ENCODE data around the gene FABP7. TPM values are rescaled to one million over a fixed set of nuclear protein-coding genes. Genes with fewer than 3 reads are reported as not detected.
"Not testable (repeated sequence)": the region's sequence is repeated elsewhere in the genome, so short reads cannot be mapped to it uniquely, and the experiment has no call there.

Gene FABP7
- 4.8 TPM for total RNA-seq

DNA sequence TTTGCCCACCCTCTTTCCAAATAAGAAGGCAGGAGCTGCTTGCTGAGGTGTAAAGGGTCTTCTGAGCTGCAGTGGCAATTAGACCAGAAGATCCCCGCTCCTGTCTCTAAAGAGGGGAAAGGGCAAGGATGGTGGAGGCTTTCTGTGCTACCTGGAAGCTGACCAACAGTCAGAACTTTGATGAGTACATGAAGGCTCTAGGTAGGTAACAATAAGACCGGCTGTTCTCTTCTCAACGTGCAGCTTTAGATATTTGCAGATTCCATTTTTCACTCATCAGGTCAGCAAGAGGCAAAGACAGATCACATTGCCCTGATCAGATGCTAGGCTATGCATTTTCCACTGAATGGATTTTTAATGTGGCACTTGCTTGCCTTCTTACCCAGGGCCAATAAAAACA lies at the start of gene FABP7:
FABP7 (plus strand) TSS at position 50 of the 400 bp plus-strand sequence; CDS start at position 129, 79 bp downstream.
- DNase-seq, result no peak

DNA sequence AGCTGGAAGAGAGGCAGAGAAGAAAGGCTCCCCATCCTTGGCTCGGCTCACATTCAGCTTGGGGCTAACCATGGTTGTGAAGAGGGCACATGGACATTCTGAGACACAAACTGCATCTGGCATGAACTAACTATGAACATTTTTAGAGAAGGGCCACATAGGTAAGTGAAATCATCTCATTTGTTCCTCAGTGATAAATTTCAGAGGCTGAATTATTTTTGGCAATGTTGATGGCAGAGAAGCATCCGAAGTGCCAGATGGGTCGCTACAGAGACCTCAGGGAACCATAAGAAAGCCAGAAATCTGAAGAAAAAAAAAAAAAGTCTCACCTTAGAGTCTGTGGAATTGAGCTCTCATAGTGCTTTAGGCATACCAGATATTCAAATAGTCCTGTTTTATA lies 49.2 kb upstream of the FABP7 start:
- DNase-seq, result no peak

DNA sequence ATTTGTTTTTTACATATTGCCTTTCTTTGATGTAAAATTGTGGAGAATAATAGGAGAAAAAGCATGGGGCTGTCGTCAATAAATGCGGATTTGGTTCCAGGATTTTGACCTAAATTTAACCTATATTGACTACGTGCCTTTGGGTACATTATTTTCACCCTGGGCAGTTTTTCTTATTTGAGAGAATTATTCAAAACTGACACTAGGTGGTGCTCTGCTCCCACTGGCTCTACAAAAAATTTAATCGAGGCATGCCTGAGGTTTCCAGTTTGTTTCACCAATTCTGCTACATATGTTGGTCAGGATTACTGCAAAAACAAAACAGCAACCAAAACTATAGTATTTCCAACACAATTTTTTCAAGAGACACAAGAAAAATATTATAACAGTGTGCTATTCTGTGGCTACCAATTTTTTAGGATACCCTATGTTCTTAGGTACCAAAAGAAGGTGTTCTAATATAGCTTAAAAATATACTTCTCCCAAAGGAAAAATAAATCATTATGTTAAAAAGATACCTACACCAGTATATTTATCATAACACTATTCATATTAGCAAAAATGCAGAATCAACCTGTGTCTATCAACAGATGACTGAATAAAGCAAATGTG lies 48.6 kb upstream of the FABP7 start:
- peak; percentile 74 for DNase-seq

DNA sequence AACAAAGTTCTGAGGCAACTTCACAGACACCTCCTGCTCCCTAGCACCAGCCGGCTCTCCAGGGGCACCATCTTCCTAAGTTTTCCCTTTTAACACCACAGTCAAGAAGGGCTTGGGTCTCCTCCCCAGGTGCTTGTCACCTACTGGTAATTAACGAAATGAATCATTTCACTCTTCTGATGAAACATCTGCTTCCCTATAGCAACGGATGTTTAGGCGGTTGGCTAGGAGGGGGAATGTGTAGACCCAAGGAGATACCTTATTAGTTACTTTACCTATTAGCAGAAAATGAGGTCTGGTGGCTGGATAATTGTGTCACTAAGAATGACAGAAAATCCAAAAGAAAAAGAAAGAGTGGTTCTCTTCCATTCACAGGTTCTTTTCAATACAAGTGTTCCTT lies 46.3 kb upstream of the FABP7 start:
- DNase-seq, result no peak

DNA sequence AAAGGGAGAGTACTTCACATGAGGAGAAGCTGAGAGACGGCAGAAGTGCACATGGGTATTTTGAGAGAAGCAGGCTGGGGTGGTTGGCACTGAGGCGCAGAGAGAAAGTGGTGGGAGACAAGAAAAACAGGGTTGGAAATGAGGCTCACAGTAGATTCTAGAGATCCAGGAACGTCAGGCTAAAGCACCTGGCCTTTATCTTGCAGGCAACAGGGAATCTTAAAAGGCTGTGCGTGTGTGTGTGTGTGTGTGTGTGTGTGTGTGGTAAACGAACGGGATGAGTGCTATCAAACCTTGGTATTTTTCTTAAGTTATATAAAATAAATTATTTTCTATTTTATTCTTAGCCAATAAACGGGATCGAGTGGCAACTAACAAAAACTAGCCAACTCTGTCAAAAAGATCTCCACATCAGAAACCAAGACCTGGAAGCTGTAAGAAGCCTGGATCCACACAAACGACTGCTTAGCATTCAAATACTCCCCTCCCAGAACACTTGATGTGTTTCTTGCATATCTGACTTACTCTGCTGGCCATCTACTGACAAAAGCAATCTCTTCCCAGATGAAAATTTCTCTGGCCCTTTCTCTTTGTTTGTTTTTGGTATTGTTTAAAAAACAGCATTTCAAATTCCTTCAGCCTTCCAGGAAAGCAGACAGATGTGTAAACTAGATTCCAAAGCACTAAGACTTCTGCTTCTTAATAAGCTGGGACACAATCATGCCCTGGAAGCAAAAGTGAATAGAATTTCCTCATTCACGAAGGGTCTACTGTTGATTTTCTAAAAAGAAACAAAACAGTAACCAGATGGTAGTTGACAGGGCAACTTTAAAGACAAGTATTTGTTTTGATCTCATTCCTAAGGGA lies 44.8 kb upstream of the FABP7 start:
- DNase-seq, result peak; percentile 30

DNA sequence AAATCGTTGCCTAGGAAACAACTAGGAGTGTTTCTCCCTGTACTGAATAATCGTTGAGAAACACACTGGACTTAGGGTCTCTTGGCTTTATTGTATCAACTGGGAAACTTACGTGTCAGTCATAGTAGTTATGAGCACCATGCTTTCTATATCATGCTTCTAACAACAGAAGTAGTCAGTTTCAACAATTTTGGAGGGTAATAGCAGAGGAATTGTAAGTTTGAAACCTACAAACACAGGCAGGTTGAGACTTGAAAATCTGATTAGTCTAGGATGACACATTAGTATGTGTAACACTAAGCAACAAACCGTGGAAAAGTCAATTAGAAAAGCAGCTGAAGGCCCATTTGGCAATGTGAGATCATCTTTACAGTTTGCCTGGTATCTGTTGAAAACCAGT lies 43.9 kb upstream of the FABP7 start:
- peak; percentile 80 for DNase-seq

DNA sequence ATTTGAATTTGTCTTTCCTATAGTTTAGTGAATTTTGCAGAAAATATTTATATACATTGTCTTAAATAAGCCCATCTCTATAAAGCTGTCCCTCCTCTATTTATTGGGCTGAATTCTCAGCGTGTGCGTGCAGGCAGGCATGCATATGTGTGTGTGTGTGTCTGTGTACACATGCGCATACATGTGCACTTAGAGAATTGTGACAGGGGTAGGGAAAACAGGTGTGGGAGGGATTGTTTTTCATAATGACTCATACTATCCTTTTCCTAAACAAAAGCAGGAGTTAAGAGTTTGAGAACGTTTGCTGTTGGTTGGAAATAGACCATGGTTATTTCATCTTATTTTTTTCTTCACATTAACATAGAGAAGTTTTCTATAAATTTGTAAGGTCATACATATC lies 43.4 kb upstream of the FABP7 start:
- peak; percentile 75 for DNase-seq

DNA sequence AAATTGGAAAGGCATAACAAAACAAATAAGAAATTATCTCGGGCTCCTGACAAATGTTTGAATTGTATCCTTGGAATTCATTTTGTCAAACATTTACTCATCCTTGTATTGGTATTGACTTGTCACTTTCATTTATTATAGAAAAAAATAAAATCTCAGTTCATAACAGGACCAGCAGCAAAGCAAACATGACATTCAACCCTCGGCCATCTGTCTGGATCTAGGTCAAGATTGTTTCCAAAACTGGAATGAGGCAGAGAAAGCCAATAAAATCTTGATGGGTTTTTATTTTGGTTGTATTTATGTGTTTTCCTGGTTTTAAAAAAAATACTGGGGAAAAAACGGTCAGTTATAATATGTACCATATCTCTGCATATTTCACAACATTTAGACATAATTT lies 42.9 kb upstream of the FABP7 start:
- peak; percentile 39 for DNase-seq

DNA sequence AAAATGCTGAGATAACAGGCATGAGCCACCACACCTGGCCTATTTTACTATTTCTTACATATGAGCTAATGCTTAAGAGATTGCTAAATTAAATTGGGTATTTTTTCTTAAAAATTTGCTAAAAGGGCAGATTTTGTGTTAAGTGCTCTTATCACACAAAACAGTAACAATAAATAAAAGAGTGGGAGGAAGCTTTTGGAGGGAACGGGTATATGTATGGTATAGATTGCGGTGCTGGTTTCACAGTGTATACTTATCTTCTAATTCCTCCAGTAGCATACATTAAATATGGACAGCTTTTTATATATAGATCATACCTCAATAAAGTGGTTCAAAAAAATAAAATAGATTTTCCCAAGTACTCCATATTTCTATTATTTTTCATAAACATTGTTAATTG lies 39.4 kb upstream of the FABP7 start:
- DNase-seq, result no peak

DNA sequence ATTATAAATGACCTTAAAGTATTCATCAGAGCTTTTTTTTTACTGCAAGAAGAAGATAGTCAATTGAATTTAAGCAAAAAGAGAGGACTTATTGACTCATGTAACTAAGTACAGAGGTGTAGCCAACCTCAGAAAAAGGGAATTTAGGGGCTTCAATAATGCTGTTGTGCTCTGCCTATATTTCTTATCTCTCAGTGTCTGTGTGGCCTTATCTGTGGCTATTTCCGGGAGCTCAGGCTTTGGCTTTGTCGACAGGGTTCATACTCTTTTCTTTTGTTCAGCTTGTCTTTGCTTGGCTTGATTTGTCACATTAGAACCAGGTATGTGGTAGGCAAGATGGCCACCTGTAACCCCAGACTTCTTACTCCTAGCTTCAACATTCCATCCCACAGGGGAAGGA lies 38.6 kb upstream of the FABP7 start:
- no peak for DNase-seq

DNA sequence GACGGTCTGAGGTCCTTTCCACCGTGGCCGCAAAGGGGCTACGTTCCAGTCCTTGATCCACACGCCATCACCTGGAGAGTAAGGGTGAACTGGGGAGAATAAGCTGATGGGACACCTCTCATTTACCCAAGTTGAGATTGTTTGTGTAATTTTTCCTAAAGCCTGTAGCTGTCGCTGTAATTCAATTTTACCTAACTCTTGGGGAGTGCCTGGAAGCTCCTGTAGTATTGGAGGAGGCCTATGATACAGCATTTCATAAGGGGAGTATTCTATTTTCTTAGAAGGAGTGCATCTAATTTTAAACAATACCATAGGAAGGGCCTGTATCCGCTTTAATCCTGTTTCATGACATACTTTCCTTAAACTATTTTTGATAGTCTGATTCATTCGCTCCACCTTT lies 35.3 kb upstream of the FABP7 start:
- not testable (repeated sequence) for DNase-seq

DNA sequence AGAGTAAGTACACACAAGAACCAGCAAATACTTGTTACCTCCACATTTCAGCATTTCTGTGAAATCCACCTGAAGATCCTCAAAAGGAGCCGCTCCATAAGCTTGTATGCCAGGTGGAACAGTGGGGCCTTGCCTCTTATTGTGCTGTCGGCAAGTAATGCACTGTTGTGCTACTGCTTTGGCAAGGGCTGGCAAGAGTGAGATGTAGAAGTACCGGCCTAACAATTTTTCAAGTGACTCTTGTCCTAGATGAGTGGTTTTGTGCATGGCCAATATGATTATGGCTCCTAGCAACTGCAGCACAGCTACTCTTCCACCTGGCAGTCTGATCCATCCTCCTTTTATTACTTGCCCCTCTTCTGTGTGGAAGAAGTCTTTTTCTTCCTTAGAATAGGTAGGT lies 34.7 kb upstream of the FABP7 start:
- not testable (repeated sequence) for DNase-seq

DNA sequence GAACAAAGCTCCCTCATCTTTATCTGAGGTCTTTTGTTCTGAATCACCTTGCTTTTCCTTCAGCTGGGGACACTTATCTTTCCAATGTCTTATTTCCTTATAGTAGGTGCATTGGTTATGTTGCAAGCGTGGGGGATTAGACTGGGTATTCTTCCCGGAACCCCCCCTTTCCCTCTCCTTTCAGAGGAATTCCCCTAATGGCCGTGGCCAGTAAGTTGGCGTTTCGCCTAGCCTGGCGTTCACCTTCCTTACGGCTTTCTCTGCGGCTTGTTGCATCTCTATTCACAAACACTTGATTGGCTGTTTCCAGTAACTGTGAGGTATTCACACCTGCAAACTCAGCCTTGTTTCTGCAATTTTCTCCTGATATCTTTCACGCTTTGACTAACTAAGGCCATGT lies 32.8 kb upstream of the FABP7 start:
- DNase-seq, result no peak

DNA sequence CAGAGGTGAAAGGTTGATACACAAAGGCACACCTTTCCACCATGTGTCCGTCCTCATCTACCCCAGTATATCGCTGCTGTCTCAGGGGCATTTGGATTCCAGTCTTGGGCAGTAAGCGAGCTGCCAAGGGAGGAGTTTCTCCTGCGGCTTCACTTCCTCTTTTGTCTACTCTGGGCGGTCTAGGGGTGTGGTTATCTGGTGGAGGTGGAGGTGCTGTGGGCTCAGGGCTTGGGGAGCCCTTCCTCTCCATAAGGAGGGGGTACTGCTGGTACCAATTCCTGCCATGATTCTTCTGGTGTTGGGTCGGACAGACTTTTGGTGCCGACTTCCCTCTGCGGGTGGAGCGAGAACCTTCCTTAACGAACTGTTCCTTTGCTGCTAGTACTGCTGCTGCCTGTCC lies 31.9 kb upstream of the FABP7 start:
- no peak for DNase-seq

DNA sequence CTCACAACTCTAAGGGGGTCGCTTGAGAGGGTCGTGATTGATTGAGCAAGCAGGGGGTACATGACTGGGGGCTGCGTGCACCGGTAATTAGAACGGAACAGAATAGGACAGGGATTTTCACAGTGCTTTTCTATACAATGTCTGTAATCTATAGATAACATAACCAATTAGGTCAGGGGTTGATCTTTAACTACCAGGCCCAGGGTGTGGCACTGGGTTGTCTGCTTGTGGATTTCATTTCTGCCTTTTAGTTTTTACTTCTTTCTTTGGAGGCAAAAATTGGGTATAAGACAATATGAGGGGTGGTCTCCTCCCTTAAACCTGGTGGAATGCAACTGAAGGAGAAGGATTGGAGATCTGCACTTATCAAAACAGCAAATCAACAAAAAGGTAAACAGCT lies 30.6 kb upstream of the FABP7 start:
- DNase-seq, result not testable (repeated sequence)

DNA sequence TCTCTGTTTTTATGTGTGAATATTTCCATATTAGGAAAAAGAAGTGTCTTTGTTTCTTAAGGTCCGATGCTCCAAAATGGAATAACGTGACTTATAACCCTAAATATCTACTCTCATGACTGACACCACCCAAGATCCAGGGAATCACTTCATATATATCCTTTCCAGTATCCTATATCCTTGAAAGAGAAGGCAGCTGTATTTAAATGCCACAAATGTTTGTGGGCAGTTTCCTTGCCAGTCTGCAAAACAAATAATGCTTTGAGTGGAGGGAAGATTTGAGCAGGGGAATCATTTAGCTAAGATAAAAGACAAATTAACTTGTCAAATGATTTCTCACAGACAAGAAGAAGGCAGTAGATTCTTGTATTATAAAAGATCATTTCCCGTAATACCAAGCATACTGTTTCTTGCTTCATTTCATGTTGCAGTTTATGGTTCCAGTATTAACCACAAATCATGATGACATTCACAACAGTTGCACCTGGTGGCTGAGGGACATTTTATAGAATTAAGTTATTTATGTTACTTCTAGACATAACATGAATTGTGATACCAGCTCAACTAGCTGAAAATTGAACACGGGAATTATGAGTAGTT lies 30.0 kb upstream of the FABP7 start:
- DNase-seq, result no peak

DNA sequence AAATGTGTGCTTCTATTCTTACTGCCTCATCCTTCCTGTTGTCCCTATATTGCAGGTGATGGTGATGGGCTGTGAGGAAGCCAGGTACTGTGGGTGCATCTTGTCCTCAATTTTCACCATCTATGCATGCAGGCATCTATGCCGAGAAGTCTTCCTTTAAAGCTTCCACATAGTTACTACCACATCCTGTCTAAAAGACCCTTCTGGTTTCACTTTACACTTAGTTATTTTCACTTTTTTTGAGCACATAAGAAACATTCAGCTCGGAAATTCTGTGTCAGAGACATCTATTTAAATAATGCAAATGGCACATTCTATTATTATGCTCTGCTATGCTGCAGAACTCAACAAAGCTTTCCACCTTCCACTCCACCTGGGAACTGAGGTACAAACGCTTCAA lies 28.2 kb upstream of the FABP7 start:
- DNase-seq, result no peak

DNA sequence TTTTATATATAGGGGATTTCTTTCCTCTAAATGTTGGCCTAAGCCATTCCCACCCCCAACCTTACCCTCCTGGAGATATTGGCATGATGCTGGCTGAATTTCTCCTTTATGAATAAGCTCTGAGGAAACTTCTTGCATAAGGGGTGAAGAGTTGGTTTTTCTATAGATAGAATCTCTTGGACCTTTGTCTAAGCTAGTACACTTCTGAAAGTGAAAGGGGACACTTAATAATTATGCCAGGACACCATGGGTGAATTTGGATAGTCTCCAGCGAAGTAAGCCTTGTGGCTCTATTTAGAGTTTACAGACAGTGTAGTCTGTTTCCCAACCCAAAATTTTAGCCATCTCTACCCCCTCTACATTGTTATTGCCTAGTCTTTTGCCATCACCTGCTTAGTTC lies 27.1 kb upstream of the FABP7 start:
- DNase-seq, result no peak

DNA sequence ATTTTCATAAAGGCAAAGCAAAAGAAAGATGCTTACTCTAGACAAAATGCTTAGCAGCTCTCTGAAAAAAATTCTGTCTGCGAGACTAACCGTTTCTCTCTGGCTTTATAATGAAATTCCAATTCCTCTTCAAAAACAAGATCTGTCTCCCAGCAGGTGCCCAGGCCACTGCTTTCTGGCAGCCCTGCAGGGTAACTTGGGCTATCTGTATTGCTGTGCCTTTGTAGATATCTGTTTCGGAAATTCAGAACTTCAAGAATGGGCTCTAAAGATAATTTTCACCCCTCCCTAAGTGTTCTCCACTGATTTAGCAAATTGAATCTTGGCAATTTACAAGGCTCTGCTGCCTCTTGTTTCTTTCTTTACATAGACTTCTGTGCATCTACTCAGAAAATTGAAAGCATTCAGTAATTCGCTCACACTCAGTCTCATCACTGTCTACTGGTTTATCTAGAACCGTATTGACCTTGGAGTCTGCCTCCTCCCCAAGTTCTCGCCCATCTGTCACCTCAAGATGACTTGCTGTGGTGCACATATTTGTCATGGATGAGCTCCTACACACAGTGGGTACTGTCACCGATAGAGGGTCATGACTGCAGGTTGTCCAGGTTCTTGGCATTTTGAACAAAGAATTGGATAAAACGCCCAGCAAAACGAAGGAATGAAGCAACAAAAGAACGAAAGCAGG lies 26.4 kb upstream of the FABP7 start:
- DNase-seq, result no peak

DNA sequence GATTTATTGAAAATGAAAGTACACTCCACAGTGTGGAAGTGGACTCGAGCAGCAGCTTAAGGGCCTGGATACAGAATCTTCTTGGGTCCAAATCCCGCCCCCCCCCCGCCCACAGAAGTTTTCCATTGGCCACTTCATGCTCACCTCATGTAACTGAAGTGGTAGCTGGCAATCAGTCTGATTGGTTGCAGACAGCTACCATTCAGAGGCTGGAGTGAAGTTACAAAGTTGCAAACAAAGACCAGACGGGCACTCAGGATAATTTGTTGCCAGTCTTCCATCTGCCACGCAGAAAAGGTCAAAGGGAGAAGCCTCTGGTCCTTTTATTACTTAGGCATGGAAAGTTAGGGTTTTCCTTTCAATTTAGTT lies 25.8 kb upstream of the FABP7 start:
- DNase-seq, result no peak

DNA sequence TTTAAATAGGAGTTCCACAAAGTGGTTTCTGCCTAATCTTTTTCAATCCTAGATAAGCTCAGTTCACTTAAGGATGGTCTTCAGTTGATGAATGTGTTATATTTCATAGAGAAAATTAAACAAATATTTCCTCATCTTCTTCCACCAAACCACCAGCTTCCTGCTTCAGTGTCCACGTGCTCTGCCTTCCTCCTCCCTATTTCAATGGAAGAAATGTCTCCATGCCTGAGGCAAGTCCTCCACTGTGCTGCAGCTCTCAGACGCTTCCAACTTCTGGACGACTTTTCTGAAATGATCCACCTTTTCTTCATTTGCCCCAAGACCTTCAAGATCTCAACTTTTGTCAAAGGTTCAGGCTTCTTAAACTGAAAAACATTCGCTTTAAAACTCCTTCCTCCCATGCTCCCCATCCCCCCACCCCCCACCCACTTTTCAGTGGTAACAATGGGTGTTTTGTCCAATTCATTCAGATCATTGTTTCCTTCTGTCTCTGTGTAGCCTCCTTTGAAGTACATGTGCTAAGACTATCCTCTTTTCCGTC lies 25.3 kb upstream of the FABP7 start:
- DNase-seq, result no peak

DNA sequence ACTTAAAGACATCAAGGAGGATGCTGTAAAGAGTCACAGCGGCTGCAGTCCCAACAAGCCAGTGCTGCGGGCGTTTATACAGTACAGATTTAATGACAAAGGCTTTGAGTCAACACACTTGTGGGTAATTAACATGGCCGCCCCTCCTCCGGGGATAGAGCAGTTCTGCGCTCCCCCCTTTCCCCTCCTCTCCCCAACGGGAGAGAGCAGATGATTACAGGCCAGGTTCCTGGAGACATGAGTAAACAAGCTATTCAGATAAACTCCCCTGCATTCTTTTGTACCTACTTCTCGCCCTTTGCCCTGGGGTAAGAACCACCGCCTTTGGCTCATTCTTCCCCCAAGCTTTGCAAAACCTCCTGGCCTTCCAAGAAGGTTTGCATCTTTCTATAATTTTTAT lies 23.6 kb upstream of the FABP7 start:
- DNase-seq, result no peak

DNA sequence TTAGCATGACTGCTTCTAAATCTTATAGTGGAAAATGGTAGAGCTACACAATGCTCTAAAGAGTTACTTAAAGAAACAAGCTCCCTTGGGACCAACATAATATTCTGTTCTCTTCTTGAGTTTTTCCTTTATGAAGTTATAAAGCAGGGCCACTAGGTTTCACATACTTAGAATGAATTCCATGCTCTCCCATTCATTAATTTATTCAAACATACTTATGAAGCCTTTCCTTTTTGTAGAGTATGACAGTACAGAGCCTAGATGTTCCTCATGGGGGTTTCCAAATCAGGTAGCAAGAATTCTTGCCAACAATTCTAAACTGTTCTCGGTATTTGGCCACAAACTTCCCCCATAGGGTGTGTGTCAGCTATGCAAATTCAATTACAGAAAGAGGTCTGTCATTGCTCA lies 20.6 kb upstream of the FABP7 start:
- no peak for DNase-seq

All from tongue (tissue), 2 donors.